ENCODE measurements around the gene DNAJC15.

The DNAJC15 gene

GRCh38 chr13:43133792-43134191, 110.4 kb downstream of the DNAJC15 start:
- TF ChIP-seq CTCF (IDR thresholded peaks at IDR 0.05; ENCODE audit: insufficient read depth, low read length, missing control alignments) = no peak
- no peak overlapping the region for H3K4me3 ChIP-seq (ENCODE audit: low read depth, low read length)
- ChIA-PET POLR2A (no interaction called here), CTCF (no interaction called here)
- no peak for DNase-seq (ENCODE audit: low read depth, low spot score)

GRCh38 chr13:43134868-43135267, 111.5 kb downstream of the DNAJC15 start:
- no peak for TF ChIP-seq CTCF (IDR thresholded peaks at IDR 0.05; ENCODE audit: insufficient read depth, low read length, missing control alignments)
- no peak overlapping the region for H3K4me3 ChIP-seq (ENCODE audit: low read depth, low read length)
- DNase-seq (ENCODE audit: low read depth, low spot score) = no peak
- ChIA-PET POLR2A (no interaction called here), CTCF (no interaction called here)

GRCh38 chr13:43135516-43135915, 112.1 kb downstream of the DNAJC15 start:
- TF ChIP-seq CTCF (IDR thresholded peaks at IDR 0.05; ENCODE audit: insufficient read depth, low read length, missing control alignments) = no peak
- H3K4me3 ChIP-seq (ENCODE audit: low read depth, low read length) = no peak overlapping the region
- DNase-seq (ENCODE audit: low read depth, low spot score) = no peak
- ChIA-PET CTCF (interaction anchor here (0.6 kb wide), 1 partner anchor 589 kb away, joined by 3 read pairs; no protein-coding TSS in a partner anchor), POLR2A (no interaction called here)

- no peak overlapping the region for H3K4me3 ChIP-seq (ENCODE audit: low read depth, low read length)
- TF ChIP-seq CTCF (IDR thresholded peaks at IDR 0.05; ENCODE audit: insufficient read depth, low read length, missing control alignments) = no peak
- CTCF ChIA-PET = interaction anchor here (0.9 kb wide), 1 partner anchor 668 kb away, joined by 3 read pairs; no protein-coding TSS in a partner anchor
- DNase-seq (ENCODE audit: low read depth, low spot score) = no peak
- POLR2A ChIA-PET = no interaction called here
Observed at GRCh38 chr13:43136920-43137575, 113.7 kb downstream of the DNAJC15 start.

- POLR2A ChIA-PET = no interaction called here
- no peak overlapping the region for H3K4me3 ChIP-seq (ENCODE audit: low read depth, low read length)
- TF ChIP-seq CTCF (IDR thresholded peaks at IDR 0.05; ENCODE audit: insufficient read depth, low read length, missing control alignments) = no peak
- no peak for DNase-seq (ENCODE audit: low read depth, low spot score)
- CTCF ChIA-PET = no interaction called here
Observed at GRCh38 chr13:43139211-43139610, 115.8 kb downstream of the DNAJC15 start.

GRCh38 chr13:43139921-43140320, 116.5 kb downstream of the DNAJC15 start:
- CTCF ChIA-PET = interaction anchor here (1.5 kb wide), 1 partner anchor 168 kb away, joined by 3 read pairs; no protein-coding TSS in a partner anchor
- no peak for DNase-seq (ENCODE audit: low read depth, low spot score)
- POLR2A ChIA-PET = no interaction called here
- no peak overlapping the region for H3K4me3 ChIP-seq (ENCODE audit: low read depth, low read length)
- TF ChIP-seq CTCF (IDR thresholded peaks at IDR 0.05; ENCODE audit: insufficient read depth, low read length, missing control alignments) = no peak
